Trophoblast cell (in vitro differentiated cells and primary cell): ENCODE measurements around the gene TMEM45A.
A peak's percentile ranks its signal among the peaks of the same experiment; 100 is the strongest.

ENCODE experiments used
- DNase-seq, 2 donors: peaks; one replicate each; pipeline ENCODE4 v3.0.0-alpha.2; 2016
- H2AFZ ChIP-seq: 2 replicates; pipeline ENCODE4 v1.6.1; 2013; ENCODE audit warnings: low read length, moderate library complexity, mild to moderate bottlenecking; ENCODE audit not compliant: insufficient read depth, poor library complexity
- H2AK5ac ChIP-seq: 2 replicates; pipeline ENCODE4 v1.6.1; 2013; ENCODE audit warnings: mild to moderate bottlenecking, low read length
- H2BK120ac ChIP-seq: 2 replicates; pipeline ENCODE4 v1.6.1; 2013; ENCODE audit warnings: low read length, mild to moderate bottlenecking, moderate library complexity; ENCODE audit not compliant: insufficient read depth, poor library complexity
- H2BK12ac ChIP-seq: 2 replicates; pipeline ENCODE4 v1.6.1; 2013; ENCODE audit warnings: mild to moderate bottlenecking, low read length, moderate library complexity
- H2BK5ac ChIP-seq: 2 replicates; pipeline ENCODE4 v1.6.1; 2013; ENCODE audit warnings: low read length, low read depth, moderate library complexity, mild to moderate bottlenecking; ENCODE audit not compliant: poor library complexity
- H3K14ac ChIP-seq: 2 replicates; pipeline ENCODE4 v1.6.1; 2013; ENCODE audit warnings: mild to moderate bottlenecking, low read length
- H3K18ac ChIP-seq: 2 replicates; pipeline ENCODE4 v1.6.1; 2013; ENCODE audit warnings: mild to moderate bottlenecking, low read length
- H3K23ac ChIP-seq: 2 replicates; pipeline ENCODE4 v1.6.1; 2013; ENCODE audit warnings: low read length
- H3K27ac ChIP-seq: 2 replicates; pipeline ENCODE4 v1.5.1; 2013; ENCODE audit warnings: low read depth, mild to moderate bottlenecking, inconsistent platforms, low read length, moderate library complexity
- H3K27me3 ChIP-seq: 2 replicates; pipeline ENCODE4 v1.6.1; 2013; ENCODE audit warnings: inconsistent platforms, mild to moderate bottlenecking, low read length, moderate library complexity; ENCODE audit not compliant: insufficient read depth
- H3K36me3 ChIP-seq, 2 experiments: 1 replicate in 1 of 2; 2 replicates in 1 of 2; pipeline ENCODE4 v1.6.1; 2013; ENCODE audit warnings: low read length in 2 of 2, mild to moderate bottlenecking in 2 of 2, moderate library complexity in 1 of 2; ENCODE audit not compliant: insufficient read depth in 2 of 2, control insufficient read depth in 1 of 2
- H3K4ac ChIP-seq: 2 replicates; pipeline ENCODE4 v1.6.1; 2013; ENCODE audit warnings: low read depth, mild to moderate bottlenecking, low read length, moderate library complexity
- H3K4me1 ChIP-seq, 2 experiments: 1 replicate in 1 of 2; 2 replicates in 1 of 2; pipeline ENCODE4 v1.6.1; 2013; ENCODE audit warnings: low read length in 2 of 2, mild to moderate bottlenecking in 2 of 2, moderate library complexity in 1 of 2; ENCODE audit not compliant: insufficient read depth in 2 of 2, control insufficient read depth in 1 of 2
- H3K4me2 ChIP-seq: 2 replicates; pipeline ENCODE4 v1.6.1; 2013; ENCODE audit warnings: inconsistent platforms, mild to moderate bottlenecking, low read length, moderate library complexity
- H3K4me3 ChIP-seq: 2 replicates; pipeline ENCODE4 v1.5.1; 2013; ENCODE audit warnings: mild to moderate bottlenecking, low read depth, low read length, inconsistent platforms
- H3K79me1 ChIP-seq: one replicate; pipeline ENCODE4 v1.6.1; 2013; ENCODE audit warnings: low read length
- H3K79me2 ChIP-seq: 2 replicates; pipeline ENCODE4 v1.6.1; 2013; ENCODE audit warnings: low read length, mild to moderate bottlenecking; ENCODE audit not compliant: control insufficient read depth, insufficient read depth, poor library complexity
- H3K9ac ChIP-seq: 2 replicates; pipeline ENCODE4 v1.6.1; 2013; ENCODE audit warnings: mild to moderate bottlenecking, low read length
- H3K9me3 ChIP-seq: 2 replicates; pipeline ENCODE4 v1.6.1; 2013; ENCODE audit warnings: low read depth, mild to moderate bottlenecking, control low read depth, inconsistent platforms, low read length; ENCODE audit not compliant: insufficient read depth
- H4K12ac ChIP-seq: 2 replicates; pipeline ENCODE4 v1.6.1; 2013; ENCODE audit warnings: low read depth, mild to moderate bottlenecking, low read length, moderate library complexity
- H4K8ac ChIP-seq: 2 replicates; pipeline ENCODE4 v1.6.1; 2013; ENCODE audit warnings: low read depth, mild to moderate bottlenecking, low read length, moderate library complexity
- H4K91ac ChIP-seq: one replicate; pipeline ENCODE4 v1.6.1; 2013; ENCODE audit warnings: low read depth, mild to moderate bottlenecking, low read length, moderate library complexity
- WGBS: extraction: QIAGEN DNeasy Blood & Tissue Kit; methylation state at CpG from one replicate; pipeline ENCODE4 v1.1.7; 2013; ENCODE audit warnings: missing lambda C conversion rate; ENCODE audit not compliant: insufficient read length, insufficient coverage; ENCODE audit errors: extremely low coverage; 5-methylcytosine and 5-hydroxymethylcytosine counted together

The TMEM45A gene

DNA sequence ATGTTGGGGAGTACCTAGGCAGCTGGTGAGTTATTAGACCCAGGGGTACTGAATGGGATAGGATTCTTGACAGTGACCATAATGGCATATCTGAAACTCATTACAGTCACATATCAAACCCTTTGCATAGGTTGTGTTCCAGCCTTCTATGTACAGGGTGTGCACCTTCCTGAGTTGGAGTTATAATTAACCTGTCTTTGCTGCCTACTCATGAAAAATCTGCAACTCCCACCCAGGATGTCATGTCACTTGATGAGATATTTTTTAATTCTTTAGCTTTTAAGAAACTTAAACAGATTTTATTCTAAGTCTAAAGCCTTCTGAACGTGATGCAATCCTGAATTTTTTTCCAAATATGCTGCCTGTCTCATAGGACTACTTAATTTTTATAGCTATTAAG, 95.8 kb downstream of the TMEM45A start:
- Histone ChIP-seq H3K14ac (no peak overlapping the region), H3K4ac (no peak overlapping the region), H3K4me1 (no peaks in the 10 kb centered on the region), H3K36me3 (peaks cover 0 to 1% of the 10 kb centered on the region in 2 experiments), H3K9ac (no peak overlapping the region), H3K9me3 (peaks cover 4% of the 10 kb centered on the region), H2BK120ac (no peak overlapping the region), H2BK12ac (no peak overlapping the region), H3K23ac (no peak overlapping the region), H2AK5ac (no peak overlapping the region), H4K91ac (no peak overlapping the region), H3K79me1 (no peaks in the 10 kb centered on the region), H3K4me2 (no peak overlapping the region), H4K12ac (no peak overlapping the region), H4K8ac (no peak overlapping the region), H3K4me3 (no peak overlapping the region), H3K27ac (no peak overlapping the region), H2BK5ac (no peak overlapping the region), H3K27me3 (no peaks in the 10 kb centered on the region), H2AFZ (no peak overlapping the region), H3K79me2 (no peaks in the 10 kb centered on the region), H3K18ac (no peak overlapping the region)
- no CpG with 5 or more reads among the region's 1 CpG for WGBS
- DNase-seq = no peak

DNA sequence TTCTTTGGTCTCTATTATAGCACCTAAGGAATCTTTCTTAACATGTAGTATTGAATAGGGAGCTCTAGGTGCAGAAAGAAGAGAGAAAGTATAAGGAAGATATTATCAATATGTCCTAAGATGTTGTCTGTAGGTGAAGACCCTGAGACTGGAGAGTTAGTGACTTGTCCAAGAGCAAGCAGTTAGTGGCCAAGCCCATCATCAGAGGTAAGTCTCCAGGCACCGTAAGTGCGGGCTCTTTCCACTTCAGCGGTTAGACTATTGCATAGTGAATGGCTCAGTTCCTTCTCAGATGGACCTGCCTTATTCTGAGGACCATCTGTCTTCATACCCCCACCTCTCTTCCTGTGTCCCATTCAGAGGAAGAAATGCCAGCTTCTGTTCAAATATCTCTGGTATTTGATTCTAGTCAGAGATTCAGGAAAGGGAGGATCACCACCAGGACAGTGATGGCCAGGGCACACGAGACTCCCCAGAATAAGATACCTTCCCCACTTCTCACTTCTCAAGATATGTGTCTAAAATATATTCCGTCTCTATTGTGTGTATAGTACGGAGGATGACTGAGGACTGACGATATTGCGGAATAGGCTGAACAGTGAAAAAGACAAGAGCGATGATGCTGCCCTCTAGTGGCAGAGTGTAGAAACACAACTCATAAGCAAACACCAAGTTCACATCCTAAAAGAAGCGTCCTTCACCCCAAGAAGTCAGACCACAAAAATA, 97.9 kb downstream of the TMEM45A start:
- Histone ChIP-seq H3K9me3 (peaks cover 4% of the 10 kb centered on the region), H4K12ac (no peak overlapping the region), H3K36me3 (peaks cover 0 to 1% of the 10 kb centered on the region in 2 experiments), H4K91ac (no peak overlapping the region), H3K79me2 (no peaks in the 10 kb centered on the region), H2BK5ac (no peak overlapping the region), H3K4me3 (no peak overlapping the region), H2AK5ac (no peak overlapping the region), H3K4ac (no peak overlapping the region), H3K27me3 (no peaks in the 10 kb centered on the region), H3K9ac (no peak overlapping the region), H2AFZ (no peak overlapping the region), H2BK120ac (no peak overlapping the region), H3K23ac (no peak overlapping the region), H3K79me1 (no peaks in the 10 kb centered on the region), H4K8ac (no peak overlapping the region), H3K4me1 (no peaks in the 10 kb centered on the region), H3K14ac (no peak overlapping the region), H3K4me2 (peak overlapping the region; percentile 45), H2BK12ac (no peak overlapping the region), H3K27ac (no peak overlapping the region), H3K18ac (no peak overlapping the region)
- no CpG with 5 or more reads among the region's 10 CpGs for WGBS
- peak; percentile 36 to 89 for DNase-seq

- H3K79me2 ChIP-seq = no peaks in the 10 kb centered on the region
Measured at GRCh38 chr3:100590840-100591147, 98.4 kb downstream of the TMEM45A start.

DNA sequence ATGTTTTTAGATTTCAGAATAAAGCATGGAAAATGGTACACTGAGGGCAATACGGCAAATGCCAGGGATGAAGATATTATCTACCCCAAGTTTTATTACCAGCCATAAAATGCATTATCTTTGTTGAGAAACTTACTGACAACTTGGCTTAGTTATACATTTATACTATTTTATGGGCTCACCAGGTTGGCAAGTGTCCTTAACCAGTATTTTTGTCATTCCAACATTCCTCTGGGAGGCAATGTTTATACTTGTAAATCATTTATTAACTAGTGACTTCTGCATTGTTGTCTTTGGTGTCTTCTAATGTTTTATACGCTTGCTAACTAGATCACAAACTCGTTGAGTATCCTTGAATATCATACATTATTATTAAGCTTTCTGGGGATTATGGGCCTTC, 99.0 kb downstream of the TMEM45A start:
- H4K91ac ChIP-seq = no peak overlapping the region
- no peak overlapping the region for H3K18ac ChIP-seq
- H3K36me3 ChIP-seq = peaks cover 0 to 1% of the 10 kb centered on the region in 2 experiments
- H3K9me3 ChIP-seq = peaks cover 4% of the 10 kb centered on the region
- H2BK120ac ChIP-seq = no peak overlapping the region
- WGBS = no CpG with 5 or more reads among the region's 3 CpGs
- no peak overlapping the region for H2BK5ac ChIP-seq
- no peak overlapping the region for H2AFZ ChIP-seq
- H3K4me2 ChIP-seq = no peak overlapping the region
- no peaks in the 10 kb centered on the region for H3K79me1 ChIP-seq
- no peak overlapping the region for H3K9ac ChIP-seq
- H4K8ac ChIP-seq = no peak overlapping the region
- H3K23ac ChIP-seq = no peak overlapping the region
- no peak overlapping the region for H4K12ac ChIP-seq
- no peak overlapping the region for H2BK12ac ChIP-seq
- no peaks in the 10 kb centered on the region for H3K27me3 ChIP-seq
- no peak overlapping the region for H3K4ac ChIP-seq
- no peaks in the 10 kb centered on the region for H3K4me1 ChIP-seq
- no peak for DNase-seq
- no peak overlapping the region for H3K27ac ChIP-seq
- H3K79me2 ChIP-seq = no peaks in the 10 kb centered on the region
- no peak overlapping the region for H3K14ac ChIP-seq
- no peak overlapping the region for H2AK5ac ChIP-seq
- no peak overlapping the region for H3K4me3 ChIP-seq

More at GRCh38 chr3:100590840-100591147, 98.4 kb downstream of the TMEM45A start:
- Histone ChIP-seq H2BK120ac (no peak overlapping the region), H3K36me3 (peaks cover 0 to 1% of the 10 kb centered on the region in 2 experiments), H3K9me3 (peaks cover 4% of the 10 kb centered on the region), H3K79me1 (no peaks in the 10 kb centered on the region), H3K27me3 (no peaks in the 10 kb centered on the region), H3K9ac (no peak overlapping the region), H2AK5ac (no peak overlapping the region), H3K23ac (no peak overlapping the region), H3K18ac (no peak overlapping the region), H2BK5ac (no peak overlapping the region), H3K27ac (no peak overlapping the region), H3K4me1 (no peaks in the 10 kb centered on the region), H3K4me2 (no peak overlapping the region), H4K12ac (no peak overlapping the region), H4K8ac (no peak overlapping the region), H3K4ac (no peak overlapping the region), H2AFZ (no peak overlapping the region), H2BK12ac (no peak overlapping the region), H3K14ac (no peak overlapping the region), H4K91ac (no peak overlapping the region), H3K4me3 (no peak overlapping the region)
- WGBS = no CpG with 5 or more reads among the region's 1 CpG
- no peak for DNase-seq
